Astrocyte (in vitro differentiated cells and primary cell): ENCODE data around the gene ACCSL. TPM values are rescaled to one million over a fixed set of nuclear protein-coding genes. Genes with fewer than 3 reads are reported as not detected.

ENCODE experiments used
- DNase-seq: peaks from one replicate; pipeline ENCODE4 v3.0.0-alpha.2; 2010; ENCODE audit warnings: low read depth
- FAIRE-seq: peaks from 2 replicates; lab custom pipeline; 2011; peaks lifted over from hg19 to GRCh38; lab: Jason Lieb, UNC
- H2AFZ ChIP-seq: 2 replicates; pipeline ENCODE4 v1.6.0; 2012; ENCODE audit warnings: low read depth, low read length, inconsistent platforms
- H3K27ac ChIP-seq: 2 replicates; pipeline ENCODE4 v1.5.1; 2011; ENCODE audit warnings: low read depth, low read length, inconsistent platforms
- H3K27me3 ChIP-seq: 2 replicates; pipeline ENCODE4 v1.6.0; 2011; ENCODE audit warnings: low read length, inconsistent platforms; ENCODE audit not compliant: insufficient read depth
- H3K36me3 ChIP-seq: 2 replicates; pipeline ENCODE4 v1.5.1; 2011; ENCODE audit warnings: low read length, inconsistent platforms; ENCODE audit not compliant: insufficient read depth
- H3K4me1 ChIP-seq: 2 replicates; pipeline ENCODE4 v1.5.1; 2011; ENCODE audit warnings: low read length, inconsistent platforms; ENCODE audit not compliant: insufficient read depth
- H3K4me2 ChIP-seq: 2 replicates; pipeline ENCODE4 v1.6.0; 2012; ENCODE audit warnings: low read length, inconsistent platforms
- H3K4me3 ChIP-seq: 2 replicates; pipeline ENCODE4 v1.5.1; 2011; ENCODE audit warnings: low read depth, mild to moderate bottlenecking, low read length, inconsistent platforms; ENCODE audit not compliant: insufficient read depth
- H3K79me2 ChIP-seq: 2 replicates; pipeline ENCODE4 v1.6.0; 2012; ENCODE audit warnings: mild to moderate bottlenecking, low read length, inconsistent platforms; ENCODE audit not compliant: insufficient read depth
- H3K9ac ChIP-seq: 2 replicates; pipeline ENCODE4 v1.6.0; 2012; ENCODE audit warnings: mild to moderate bottlenecking, low read length, inconsistent platforms
- H3K9me3 ChIP-seq: 2 replicates; pipeline ENCODE4 v1.5.1; 2012; ENCODE audit warnings: low read depth, mild to moderate bottlenecking, low read length, inconsistent platforms; ENCODE audit not compliant: insufficient read depth
- H4K20me1 ChIP-seq: 2 replicates; pipeline ENCODE4 v1.6.0; 2012; ENCODE audit warnings: low read length, inconsistent platforms; ENCODE audit not compliant: insufficient read depth
- H3K27ac Mint-ChIP-seq: one replicate; pipeline ENCODE4 v1.8.0; 2021; ENCODE audit warnings: mild to moderate bottlenecking, mixed read lengths; ENCODE audit not compliant: unreplicated experiment
- H3K27me3 Mint-ChIP-seq: one replicate; pipeline ENCODE4 v1.8.0; 2021; ENCODE audit warnings: low read depth, mixed read lengths; ENCODE audit not compliant: unreplicated experiment
- H3K36me3 Mint-ChIP-seq: one replicate; pipeline ENCODE4 v1.8.0; 2021; ENCODE audit warnings: low read depth, mixed read lengths; ENCODE audit not compliant: unreplicated experiment
- H3K4me1 Mint-ChIP-seq: one replicate; pipeline ENCODE4 v1.8.0; 2021; ENCODE audit warnings: low read depth, mixed read lengths; ENCODE audit not compliant: unreplicated experiment
- H3K4me3 Mint-ChIP-seq: one replicate; pipeline ENCODE4 v1.8.0; 2021; ENCODE audit warnings: mild to moderate bottlenecking, moderate library complexity, mixed read lengths; ENCODE audit not compliant: unreplicated experiment
- H3K9me3 Mint-ChIP-seq: one replicate; pipeline ENCODE4 v1.8.0; 2021; ENCODE audit warnings: mild to moderate bottlenecking, mixed read lengths; ENCODE audit not compliant: unreplicated experiment
- CTCF ChIP-seq: IDR thresholded peaks from 2 replicates; pipeline ENCODE4 v1.5.1; 2011; ENCODE audit warnings: low read depth, mild to moderate bottlenecking, inconsistent platforms, low read length, moderate library complexity; ENCODE audit not compliant: insufficient read depth
- EZH2 ChIP-seq: IDR thresholded peaks from 2 replicates; pipeline ENCODE4 v1.6.1; 2012; ENCODE audit warnings: mild to moderate bottlenecking, low read length, inconsistent platforms; ENCODE audit not compliant: insufficient read depth
- total RNA-seq: library from RNA; stranded (reverse); gene quantifications from 2 replicates; pipeline ENCODE4 v1.2.1, GENCODE V29; 2021

ACCSL gene
- total RNA-seq, 1 donor from 2014 or later, result not detected

- Mint-ChIP-seq H3K27me3 (peaks cover 4% of the 10 kb centered on the region), H3K4me1 (no peaks in the 10 kb centered on the region), H3K9me3 (peaks cover 7% of the 10 kb centered on the region), H3K4me3 (no peak overlapping the region), H3K36me3 (peaks cover 32% of the 10 kb centered on the region), H3K27ac (no peak overlapping the region)
- Histone ChIP-seq H3K4me2 (no peak overlapping the region), H3K9me3 (no peaks in the 10 kb centered on the region), H3K79me2 (no peaks in the 10 kb centered on the region), H3K36me3 (no peaks in the 10 kb centered on the region), H3K4me3 (no peak overlapping the region), H3K4me1 (no peaks in the 10 kb centered on the region), H4K20me1 (no peaks in the 10 kb centered on the region), H3K27me3 (no peaks in the 10 kb centered on the region), H2AFZ (no peak overlapping the region), H3K27ac (no peak overlapping the region), H3K9ac (no peak overlapping the region)
- TF ChIP-seq EZH2, result no peak
- TF ChIP-seq CTCF, result no peak
- DNase-seq (no peak), FAIRE-seq (no peak)
Measured at GRCh38 chr11:44080951-44081350, 33.2 kb downstream of the ACCSL start.

GRCh38 chr11:44082645-44083044 is 34.9 kb downstream of the ACCSL start:
- Histone ChIP-seq H3K79me2 (no peaks in the 10 kb centered on the region), H3K27ac (no peak overlapping the region), H4K20me1 (no peaks in the 10 kb centered on the region), H3K9ac (no peak overlapping the region), H3K4me2 (no peak overlapping the region), H3K4me1 (no peaks in the 10 kb centered on the region), H3K36me3 (no peaks in the 10 kb centered on the region), H3K4me3 (no peak overlapping the region), H3K9me3 (no peaks in the 10 kb centered on the region), H2AFZ (no peak overlapping the region), H3K27me3 (no peaks in the 10 kb centered on the region)
- Mint-ChIP-seq H3K27ac (no peak overlapping the region), H3K9me3 (peaks cover 7% of the 10 kb centered on the region), H3K4me3 (no peak overlapping the region), H3K27me3 (peaks cover 4% of the 10 kb centered on the region), H3K4me1 (no peaks in the 10 kb centered on the region), H3K36me3 (peaks cover 23% of the 10 kb centered on the region)
- FAIRE-seq, result no peak
- DNase-seq, result no peak
- no peak for TF ChIP-seq EZH2

- Mint-ChIP-seq H3K9me3 (peaks cover 7% of the 10 kb centered on the region), H3K27me3 (peaks cover 4% of the 10 kb centered on the region), H3K4me3 (no peak overlapping the region), H3K36me3 (peaks cover 21% of the 10 kb centered on the region), H3K4me1 (no peaks in the 10 kb centered on the region), H3K27ac (no peak overlapping the region)
- H4K20me1 ChIP-seq, result no peaks in the 10 kb centered on the region
- TF ChIP-seq CTCF, result no peak
- TF ChIP-seq EZH2, result no peak
- no peak overlapping the region for H3K27ac ChIP-seq
- no peaks in the 10 kb centered on the region for H3K9me3 ChIP-seq
- H2AFZ ChIP-seq, result no peak overlapping the region
- no peaks in the 10 kb centered on the region for H3K79me2 ChIP-seq
- H3K4me3 ChIP-seq, result no peak overlapping the region
- DNase-seq, result no peak
- H3K36me3 ChIP-seq, result no peaks in the 10 kb centered on the region
- no peak overlapping the region for H3K9ac ChIP-seq
- no peaks in the 10 kb centered on the region for H3K27me3 ChIP-seq
- no peak for FAIRE-seq
- H3K4me2 ChIP-seq, result no peak overlapping the region
- no peaks in the 10 kb centered on the region for H3K4me1 ChIP-seq
Measured at GRCh38 chr11:44083433-44083832, 35.7 kb downstream of the ACCSL start.
